Fibroblast of the aortic adventitia (primary cell): ENCODE results near the gene TAOK1. TPM values are rescaled to one million over a fixed set of nuclear protein-coding genes. Genes with fewer than 3 reads are reported as not detected.
A peak's percentile ranks its signal among the peaks of the same experiment; 100 is the strongest.

Experiments
- DNase-seq: peaks from one replicate; pipeline ENCODE4 v3.0.0-alpha.2; 2010; ENCODE audit warnings: low read depth
- H3K4me3 ChIP-seq: 2 replicates; pipeline ENCODE4 v1.5.1; 2011; ENCODE audit warnings: low read depth, mild to moderate bottlenecking, control low read depth, low read length, moderate library complexity
- total RNA-seq: library from RNA; depleted of rRNA; stranded (reverse); fragments of >200 nt; gene quantifications from 2 replicates; pipeline ENCODE4 v1.2.3, GENCODE V29; 2012; ENCODE audit warnings: low replicate concordance
- TF ChIP-seq, protein P1 (sequence below): IDR thresholded peaks from 2 replicates; pipeline ENCODE4 v1.5.1; 2011; ENCODE audit warnings: mild to moderate bottlenecking, low read length, control low read depth, inconsistent platforms; ENCODE audit not compliant: insufficient read depth

TAOK1 gene
- total RNA-seq, 1 donor = 71.8 TPM

- DNase-seq = peak; percentile 17
- no peak overlapping the region for H3K4me3 ChIP-seq
- TF ChIP-seq, protein P1, sequence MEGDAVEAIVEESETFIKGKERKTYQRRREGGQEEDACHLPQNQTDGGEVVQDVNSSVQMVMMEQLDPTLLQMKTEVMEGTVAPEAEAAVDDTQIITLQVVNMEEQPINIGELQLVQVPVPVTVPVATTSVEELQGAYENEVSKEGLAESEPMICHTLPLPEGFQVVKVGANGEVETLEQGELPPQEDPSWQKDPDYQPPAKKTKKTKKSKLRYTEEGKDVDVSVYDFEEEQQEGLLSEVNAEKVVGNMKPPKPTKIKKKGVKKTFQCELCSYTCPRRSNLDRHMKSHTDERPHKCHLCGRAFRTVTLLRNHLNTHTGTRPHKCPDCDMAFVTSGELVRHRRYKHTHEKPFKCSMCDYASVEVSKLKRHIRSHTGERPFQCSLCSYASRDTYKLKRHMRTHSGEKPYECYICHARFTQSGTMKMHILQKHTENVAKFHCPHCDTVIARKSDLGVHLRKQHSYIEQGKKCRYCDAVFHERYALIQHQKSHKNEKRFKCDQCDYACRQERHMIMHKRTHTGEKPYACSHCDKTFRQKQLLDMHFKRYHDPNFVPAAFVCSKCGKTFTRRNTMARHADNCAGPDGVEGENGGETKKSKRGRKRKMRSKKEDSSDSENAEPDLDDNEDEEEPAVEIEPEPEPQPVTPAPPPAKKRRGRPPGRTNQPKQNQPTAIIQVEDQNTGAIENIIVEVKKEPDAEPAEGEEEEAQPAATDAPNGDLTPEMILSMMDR = no peak
These were observed 42.1 kb upstream of the TAOK1 start for GRCh38 chr17:29347831-29348629.

GRCh38 chr17:29349409-29349808 is 40.8 kb upstream of the TAOK1 start:
- TF ChIP-seq, protein P1 = no peak
- H3K4me3 ChIP-seq = no peak overlapping the region
- DNase-seq = peak; percentile 10

DNA sequence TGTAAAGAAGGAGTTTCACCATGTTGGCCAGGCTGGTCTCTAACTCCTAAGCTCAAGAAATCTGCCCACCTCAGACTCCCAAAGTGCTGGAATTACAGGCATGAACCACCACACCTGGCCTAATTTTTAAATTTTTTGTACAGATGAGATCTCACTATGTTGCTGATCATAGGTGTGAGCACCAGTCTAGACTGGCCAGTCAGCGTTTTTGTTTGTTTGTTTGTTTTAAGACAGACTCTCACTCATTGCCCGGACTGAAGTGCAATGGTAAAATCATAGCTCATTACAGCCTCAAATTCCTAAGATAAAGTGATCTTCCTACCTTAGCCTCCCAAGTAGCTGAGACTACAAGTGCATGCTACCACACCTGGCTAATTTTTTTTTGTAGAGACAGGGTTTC is 38.0 kb upstream of the TAOK1 start:
- TF ChIP-seq, protein P1 = no peak
- no peak overlapping the region for H3K4me3 ChIP-seq
- no peak for DNase-seq

- no peak overlapping the region for H3K4me3 ChIP-seq
- DNase-seq = no peak
- TF ChIP-seq, protein P1 = no peak
These were observed 32.9 kb upstream of the TAOK1 start for GRCh38 chr17:29357232-29357631.

DNA sequence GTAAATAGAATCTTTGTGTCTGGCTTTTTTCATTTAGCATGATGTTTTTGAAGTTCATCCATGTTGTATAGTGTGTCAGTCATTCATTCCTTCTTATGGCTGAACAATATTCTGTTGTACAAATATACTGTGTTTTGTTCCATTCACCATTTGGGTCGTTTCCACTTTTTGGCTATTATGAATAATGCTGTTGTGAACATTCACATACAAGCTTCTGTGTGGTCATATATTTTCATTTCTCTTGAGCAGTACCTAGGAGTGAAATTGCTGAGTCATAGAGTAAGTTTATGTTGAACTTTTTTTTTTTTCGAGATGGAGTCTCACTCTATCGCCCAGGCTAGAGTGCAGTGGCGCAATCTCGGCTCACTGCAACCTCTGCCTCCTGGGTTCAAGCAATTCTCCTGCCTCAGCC is 32.3 kb upstream of the TAOK1 start:
- H3K4me3 ChIP-seq = no peak overlapping the region
- TF ChIP-seq, protein P1 = no peak
- peak; percentile 18 for DNase-seq

DNA sequence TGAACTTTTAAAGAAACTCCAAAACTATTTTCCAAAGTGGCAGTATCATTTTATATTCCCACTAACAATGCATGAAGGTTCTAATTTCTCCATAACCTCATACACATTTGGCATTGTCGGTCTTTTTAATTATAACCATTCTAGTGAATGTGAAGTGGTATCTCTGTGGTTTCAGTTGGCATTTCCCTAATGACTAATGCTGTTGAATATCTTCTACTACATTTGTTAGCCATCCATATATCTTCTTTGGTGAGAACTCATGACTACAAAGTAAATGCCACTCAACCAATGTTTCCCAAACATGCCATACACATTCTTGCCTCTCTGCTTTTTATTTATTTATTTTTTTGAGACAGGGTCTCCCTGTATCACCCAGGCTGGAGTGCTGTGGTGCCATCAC is 31.7 kb upstream of the TAOK1 start:
- no peak overlapping the region for H3K4me3 ChIP-seq
- DNase-seq = peak; percentile 17
- TF ChIP-seq, protein P1 = no peak

GRCh38 chr17:29359777-29360176 is 30.4 kb upstream of the TAOK1 start:
- TF ChIP-seq, protein P1 = no peak
- no peak for DNase-seq
- no peak overlapping the region for H3K4me3 ChIP-seq
